PFSK-1 (cell line): ENCODE data around the gene SAMSN1.

Experiments used
- FOXP2 ChIP-seq: optimal IDR thresholded peaks from 2 replicates; pipeline ENCODE3; 2011; ENCODE audit warnings: borderline replicate concordance, control low read depth, inconsistent platforms; ENCODE audit not compliant: insufficient read depth; ENCODE audit errors: extremely low read length, extremely low read depth
- POLR2AphosphoS5 ChIP-seq: IDR thresholded peaks from 2 replicates; pipeline ENCODE4 v1.6.1; 2012; ENCODE audit warnings: low read depth, mild to moderate bottlenecking, control low read depth, low read length, moderate library complexity
- REST ChIP-seq, 2 experiments: IDR thresholded peaks; 2 replicates each; pipeline versions ENCODE4 v1.6.1 to v1.8.0; 2011 to 2012; ENCODE audit warnings: low read depth in 2 of 2, low read length in 2 of 2, control low read depth in 1 of 2, inconsistent platforms in 1 of 2, mild to moderate bottlenecking in 1 of 2, moderate library complexity in 1 of 2; ENCODE audit not compliant: insufficient read depth in 1 of 2
- SIN3A ChIP-seq: IDR thresholded peaks from 2 replicates; pipeline ENCODE4 v1.6.1; 2012; ENCODE audit warnings: mild to moderate bottlenecking, low read length, moderate library complexity, borderline replicate concordance; ENCODE audit not compliant: insufficient read depth
- TAF1 ChIP-seq: IDR thresholded peaks from 2 replicates; pipeline ENCODE4 v1.6.1; 2012; ENCODE audit warnings: low read length, control low read depth, borderline replicate concordance; ENCODE audit not compliant: insufficient read depth

SAMSN1 gene

DNA sequence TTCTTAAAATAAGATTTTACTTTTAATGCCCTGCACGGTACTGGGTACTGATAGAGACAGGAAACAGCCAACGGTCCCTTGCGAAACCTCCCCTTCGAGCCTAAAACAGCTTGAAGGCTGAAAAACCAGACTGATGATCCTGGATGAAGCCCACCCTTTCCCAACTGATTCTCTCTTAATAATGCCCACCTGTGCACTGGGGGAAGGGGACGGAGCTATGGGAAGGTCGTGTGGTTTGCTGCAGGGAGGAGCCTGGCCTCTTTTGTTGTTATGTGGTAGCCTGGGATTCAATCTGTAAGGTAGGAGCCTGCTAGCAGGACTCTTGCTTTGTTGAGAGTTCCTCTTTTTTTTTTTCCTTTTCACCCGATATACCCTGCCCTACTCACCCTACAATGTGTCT, 25.6 kb downstream of the SAMSN1 start:
- TF ChIP-seq REST (IDR thresholded peaks at IDR 0.05; ENCODE audit: insufficient read depth in 1 of 2, low read depth in 2 of 2, low read length in 2 of 2): no peak
- TF ChIP-seq FOXP2: no peak
- TF ChIP-seq TAF1: no peak
- no peak for TF ChIP-seq SIN3A
- TF ChIP-seq POLR2AphosphoS5: no peak

GRCh38 chr21:14519000-14519399, 27.1 kb downstream of the SAMSN1 start:
- TF ChIP-seq TAF1: no peak

DNA sequence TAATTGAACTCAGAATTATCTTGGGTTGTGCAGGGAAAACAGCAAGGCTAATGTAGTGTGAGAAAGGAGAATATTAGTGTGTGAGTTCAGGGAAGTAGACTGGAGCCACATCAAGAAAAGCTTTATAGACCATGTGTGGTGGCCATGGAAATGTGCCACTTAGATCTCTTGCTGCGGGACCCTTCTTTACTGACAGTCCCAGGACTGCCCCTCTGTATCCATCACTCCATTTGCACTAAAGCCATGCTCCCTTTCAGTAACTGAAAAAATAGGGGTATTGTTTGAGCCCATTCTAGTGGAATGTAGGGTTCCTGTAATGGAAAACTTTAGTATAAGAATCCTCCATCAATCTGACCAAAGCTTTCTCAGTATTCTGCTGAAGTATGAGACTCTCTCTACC, 32.3 kb downstream of the SAMSN1 start:
- TF ChIP-seq SIN3A (no peak), TAF1 (no peak), POLR2AphosphoS5 (no peak), FOXP2 (no peak), REST (IDR thresholded peaks at IDR 0.05; ENCODE audit: insufficient read depth in 1 of 2, low read depth in 2 of 2, low read length in 2 of 2) (no peak)

DNA sequence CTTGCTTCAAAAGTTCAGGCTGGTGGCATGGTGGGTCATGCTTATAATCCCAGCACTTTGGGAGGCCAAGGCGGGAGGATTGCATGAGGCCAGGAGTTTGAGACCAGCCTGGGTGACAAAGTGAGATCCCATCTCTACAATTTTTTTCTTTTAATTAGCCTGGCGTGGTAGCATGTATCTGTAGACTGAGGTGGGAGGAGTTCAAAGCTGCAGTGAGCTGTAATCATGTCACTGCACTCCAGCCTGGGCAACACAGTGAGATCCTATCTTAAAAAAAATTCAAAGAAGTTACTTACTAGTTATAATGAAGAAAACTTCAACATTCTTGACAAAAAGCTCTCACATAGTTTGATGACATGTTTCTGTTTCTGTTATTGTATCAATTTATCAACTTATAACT, 45.2 kb downstream of the SAMSN1 start:
- TF ChIP-seq REST (IDR thresholded peaks at IDR 0.05; ENCODE audit: insufficient read depth in 1 of 2, low read depth in 2 of 2, low read length in 2 of 2) (no peak), SIN3A (no peak)

DNA sequence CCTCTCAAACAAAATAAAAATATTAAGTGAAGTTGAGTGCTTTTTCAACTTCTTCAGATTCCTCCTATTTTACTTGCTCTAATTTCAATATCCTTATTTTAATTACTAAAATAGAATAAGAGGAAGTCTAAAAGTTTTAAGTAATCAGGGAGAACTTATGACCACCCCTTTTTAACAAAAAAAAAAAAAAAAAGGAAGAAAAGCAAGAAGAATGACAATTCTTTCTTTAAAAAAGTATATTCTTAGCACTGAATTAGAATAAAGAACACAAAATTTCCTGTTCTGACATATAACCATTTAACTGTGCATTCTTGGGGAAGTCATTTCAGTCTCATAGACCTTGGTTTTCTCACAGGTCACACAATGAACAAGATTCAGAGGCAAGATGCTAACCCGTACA, 46.8 kb downstream of the SAMSN1 start:
- no peak for TF ChIP-seq FOXP2
- no peak for TF ChIP-seq SIN3A
- TF ChIP-seq REST (IDR thresholded peaks at IDR 0.05; ENCODE audit: insufficient read depth in 1 of 2, low read depth in 2 of 2, low read length in 2 of 2): no peak
- TF ChIP-seq POLR2AphosphoS5: no peak

- TF ChIP-seq SIN3A: no peak
- no peak for TF ChIP-seq POLR2AphosphoS5
- TF ChIP-seq FOXP2: no peak
- TF ChIP-seq TAF1: no peak
- no peak for TF ChIP-seq REST (IDR thresholded peaks at IDR 0.05; ENCODE audit: insufficient read depth in 1 of 2, low read depth in 2 of 2, low read length in 2 of 2)
Measured at GRCh38 chr21:14497825-14498224, 48.3 kb downstream of the SAMSN1 start.
